K562 (cell line): ENCODE measurements around the gene LENEP. TPM values are rescaled to one million over a fixed set of nuclear protein-coding genes. Genes with fewer than 3 reads are reported as not detected.

ENCODE experiments used
- ARID4B ChIP-seq: sonication (generic); formaldehyde crosslinking; IDR thresholded peaks from 2 replicates; pipeline ENCODE4 v1.8.0; 2022; ENCODE audit warnings: mild to moderate bottlenecking, missing genetic modification reagents
- E2F6 ChIP-seq, 2 experiments: IDR thresholded peaks; 2 replicates each; pipeline ENCODE4 v1.6.1; 2011; ENCODE audit warnings: borderline replicate concordance in 1 of 2, control low read depth in 1 of 2, low read depth in 1 of 2, low read length in 1 of 2, mild to moderate bottlenecking in 1 of 2, mixed read lengths in 1 of 2, moderate library complexity in 1 of 2; ENCODE audit not compliant: insufficient read depth in 1 of 2, insufficient read length in 1 of 2, poor library complexity in 1 of 2, severe bottlenecking in 1 of 2; ENCODE audit errors: extremely low read depth in 1 of 2
- HNRNPH1 ChIP-seq: fragments of 200-400 bp; formaldehyde crosslinking; optimal IDR thresholded peaks from 2 replicates; pipeline ENCODE3; 2017; ENCODE audit warnings: low read depth, mild to moderate bottlenecking, low read length, moderate library complexity
- PHTF2 ChIP-seq: fragments of 250-450 bp; sonication (Bioruptor Pico); IDR thresholded peaks from 2 replicates; pipeline ENCODE4 v1.5.0; 2021; ENCODE audit warnings: mild to moderate bottlenecking
- POLR2AphosphoS5 ChIP-seq: IDR thresholded peaks from 2 replicates; pipeline ENCODE4 v1.6.1; 2011; ENCODE audit warnings: mild to moderate bottlenecking, low read depth, low read length, moderate library complexity; ENCODE audit not compliant: control insufficient read depth, insufficient read depth
- PREB ChIP-seq: sonication (generic); formaldehyde crosslinking; IDR thresholded peaks from 2 replicates; pipeline ENCODE4 v1.8.1; 2023; ENCODE audit warnings: mild to moderate bottlenecking, missing genetic modification reagents
- RBM15 ChIP-seq: fragments of 200-400 bp; formaldehyde crosslinking; IDR thresholded peaks from 2 replicates; pipeline ENCODE4 v1.6.1; 2018; ENCODE audit warnings: mild to moderate bottlenecking, low read length, moderate library complexity; ENCODE audit not compliant: insufficient read depth
- SFPQ ChIP-seq: fragments of 200-400 bp; formaldehyde crosslinking; IDR thresholded peaks from 2 replicates; pipeline ENCODE4 v1.6.1; 2017; ENCODE audit warnings: mild to moderate bottlenecking, low read depth, low read length, moderate library complexity
- SP2 ChIP-seq: IDR thresholded peaks from 2 replicates; pipeline ENCODE4 v1.6.1; 2011; ENCODE audit warnings: mild to moderate bottlenecking, low read depth, low read length, moderate library complexity; ENCODE audit not compliant: poor library complexity, severe bottlenecking; ENCODE audit errors: extremely low read depth
- TARDBP ChIP-seq: fragments of 450-650 bp; IDR thresholded peaks from 2 replicates; pipeline ENCODE4 v1.6.1; 2016
- TBL1XR1 ChIP-seq, 2 experiments: IDR thresholded peaks; 2 replicates each; pipeline ENCODE4 v1.6.1; 2012; ENCODE audit warnings: improper control_type of control experiment in 2 of 2, low read length in 2 of 2, mild to moderate bottlenecking in 1 of 2
- TFAP4 ChIP-seq: sonication (generic); formaldehyde crosslinking; IDR thresholded peaks from 2 replicates; pipeline ENCODE4 v1.8.0; 2022; ENCODE audit warnings: missing genetic modification reagents, mild to moderate bottlenecking, moderate library complexity, borderline replicate concordance
- ZNF551 ChIP-seq: fragments of 250-450 bp; sonication (Bioruptor Pico); IDR thresholded peaks from 2 replicates; pipeline ENCODE4 v1.5.0; 2021; ENCODE audit warnings: mild to moderate bottlenecking, moderate library complexity
- polyA plus RNA-seq, 8 experiments: library from polyadenylated mRNA; depleted of rRNA in 4 of 8; stranded (reverse) in 5 of 8; unstranded in 3 of 8; fragments of >200 nt; fragmentation: Nextera tagmentation in 2 of 8; fragmentation: Illumina TruSeq in 1 of 8; extraction: Ambion mirVana in 2 of 8; extraction: Trizol in 1 of 8; gene quantifications; 2 replicates each; pipeline versions ENCODE4 v1.2.1 to v1.2.3, GENCODE V29; 2011 to 2014; ENCODE audit warnings: inconsistent platforms in 1 of 8, missing spikeins in 1 of 8
- total RNA-seq, 7 experiments: library from RNA; depleted of rRNA in 6 of 7; stranded (reverse); fragments of >200 nt in 6 of 7; fragmentation: Illumina TruSeq in 2 of 7; extraction: Trizol in 2 of 7; gene quantifications; 2 replicates each; pipeline versions ENCODE4 v1.2.1 to v1.2.3, GENCODE V29; 2011 to 2021; ENCODE audit warnings: low replicate concordance in 1 of 7

Gene LENEP
- total and polyA plus RNA-seq, 9 of the 15 experiments (the other 6 are each of a cell fraction or from before 2014, with no cell fraction given), result 0.23 to 0.87 (median 0.67) TPM; not detected in 5

GRCh38 chr1:154973344-154974101 is 19.9 kb upstream of the LENEP start (continued):
- no peak for TF ChIP-seq SFPQ
- TF ChIP-seq E2F6 (IDR thresholded peaks at IDR 0.05; ENCODE audit: borderline replicate concordance in 1 of 2, extremely low read depth in 1 of 2, insufficient read depth in 1 of 2, insufficient read length in 1 of 2, low read depth in 1 of 2, low read length in 1 of 2, poor library complexity in 1 of 2, severe bottlenecking in 1 of 2), result no peak
- TF ChIP-seq TARDBP, result no peak
- TF ChIP-seq HNRNPH1, result no peak
- no peak for TF ChIP-seq ARID4B
- TF ChIP-seq TBL1XR1 (IDR thresholded peaks at IDR 0.05; ENCODE audit: low read length in 2 of 2), result 0 out of 4 replicates have a peak, but pooled peaks of 1 of the 2 experiments have one; percentile 27
- TF ChIP-seq TFAP4 (CRISPR knock-in tag), result peak; percentile 97
- peak; percentile 85 for TF ChIP-seq POLR2AphosphoS5
- no peak for TF ChIP-seq SP2
- no peak for TF ChIP-seq RBM15
- TF ChIP-seq ZNF551 (CRISPR knock-in tag), result no peak
- no peak for TF ChIP-seq PREB (CRISPR knock-in tag)
- no peak for TF ChIP-seq PHTF2 (CRISPR knock-in tag)
